ENCODE results near the gene DMRT3.

DNA sequence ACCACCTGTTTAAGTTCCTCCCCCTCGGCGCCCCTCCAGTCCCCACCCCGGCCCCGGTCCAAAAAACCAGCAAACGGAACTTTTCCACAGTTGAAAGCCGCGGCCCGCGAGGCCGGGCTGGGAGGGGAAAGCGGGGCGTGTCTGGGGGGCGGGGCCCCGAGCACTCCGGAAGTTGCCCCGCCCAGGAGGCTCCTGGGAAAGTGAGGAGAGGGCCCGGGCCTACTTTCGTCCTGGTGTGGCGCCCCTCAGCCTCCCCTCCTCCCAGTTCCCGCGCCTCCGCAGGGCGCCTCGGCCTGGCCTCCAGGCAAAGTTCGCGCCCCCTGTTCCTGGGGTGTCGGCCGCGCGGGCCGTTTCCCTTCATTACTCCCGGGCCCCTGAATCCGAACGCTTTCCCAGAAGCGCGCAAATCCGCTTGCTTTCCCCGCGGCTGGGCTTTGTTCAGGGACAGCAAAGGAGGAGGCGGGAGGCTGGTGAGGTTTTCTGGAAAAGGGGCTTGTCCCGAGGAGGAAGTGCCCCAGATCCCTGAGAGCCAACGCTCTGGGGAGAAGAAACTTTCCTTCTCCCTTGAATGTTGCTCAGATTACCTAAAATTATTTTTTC is 4.5 kb upstream of the DMRT3 start:
- TF ChIP-seq, protein P1, sequence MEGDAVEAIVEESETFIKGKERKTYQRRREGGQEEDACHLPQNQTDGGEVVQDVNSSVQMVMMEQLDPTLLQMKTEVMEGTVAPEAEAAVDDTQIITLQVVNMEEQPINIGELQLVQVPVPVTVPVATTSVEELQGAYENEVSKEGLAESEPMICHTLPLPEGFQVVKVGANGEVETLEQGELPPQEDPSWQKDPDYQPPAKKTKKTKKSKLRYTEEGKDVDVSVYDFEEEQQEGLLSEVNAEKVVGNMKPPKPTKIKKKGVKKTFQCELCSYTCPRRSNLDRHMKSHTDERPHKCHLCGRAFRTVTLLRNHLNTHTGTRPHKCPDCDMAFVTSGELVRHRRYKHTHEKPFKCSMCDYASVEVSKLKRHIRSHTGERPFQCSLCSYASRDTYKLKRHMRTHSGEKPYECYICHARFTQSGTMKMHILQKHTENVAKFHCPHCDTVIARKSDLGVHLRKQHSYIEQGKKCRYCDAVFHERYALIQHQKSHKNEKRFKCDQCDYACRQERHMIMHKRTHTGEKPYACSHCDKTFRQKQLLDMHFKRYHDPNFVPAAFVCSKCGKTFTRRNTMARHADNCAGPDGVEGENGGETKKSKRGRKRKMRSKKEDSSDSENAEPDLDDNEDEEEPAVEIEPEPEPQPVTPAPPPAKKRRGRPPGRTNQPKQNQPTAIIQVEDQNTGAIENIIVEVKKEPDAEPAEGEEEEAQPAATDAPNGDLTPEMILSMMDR (IDR thresholded peaks at IDR 0.05) = no peak
- TF ChIP-seq POLR2A (IDR thresholded peaks at IDR 0.05) = no peak

All from heart left ventricle (tissue), 13 donors.